Endodermal cell (in vitro differentiated cells): ENCODE data around the gene TTLL5. TPM values are rescaled to one million over a fixed set of nuclear protein-coding genes. Genes with fewer than 3 reads are reported as not detected.

Experiments
- DNase-seq: peaks from one replicate; pipeline ENCODE4 v3.0.0-alpha.2; 2017
- H3K27ac ChIP-seq: 2 replicates; pipeline ENCODE4 v1.5.1; 2013; ENCODE audit warnings: mild to moderate bottlenecking, low read depth, low read length, moderate library complexity
- H3K27me3 ChIP-seq: 2 replicates; pipeline ENCODE4 v1.6.1; 2013; ENCODE audit warnings: mild to moderate bottlenecking, low read length, moderate library complexity; ENCODE audit not compliant: insufficient read depth, control insufficient read depth, poor library complexity, severe bottlenecking
- H3K36me3 ChIP-seq: 2 replicates; pipeline ENCODE4 v1.7.0; 2013; ENCODE audit warnings: mild to moderate bottlenecking, low read length, moderate library complexity; ENCODE audit not compliant: control insufficient read depth, insufficient read depth
- H3K4me1 ChIP-seq: one replicate; pipeline ENCODE4 v1.7.0; 2013; ENCODE audit warnings: low read length; ENCODE audit not compliant: control insufficient read depth, insufficient read depth
- H3K4me3 ChIP-seq: 2 replicates; pipeline ENCODE4 v1.5.1; 2013; ENCODE audit warnings: mild to moderate bottlenecking, low read length, moderate library complexity
- H3K9ac ChIP-seq: 2 replicates; pipeline ENCODE4 v1.6.1; 2013; ENCODE audit warnings: mild to moderate bottlenecking, low read length, moderate library complexity; ENCODE audit not compliant: poor library complexity, severe bottlenecking; ENCODE audit errors: extremely low read depth
- H3K9me3 ChIP-seq: 2 replicates; pipeline ENCODE4 v1.6.1; 2013; ENCODE audit warnings: mild to moderate bottlenecking, low read length, moderate library complexity; ENCODE audit not compliant: control insufficient read depth
- H3K27ac Mint-ChIP-seq: 2 replicates; pipeline ENCODE4 v1.8.0; 2020; ENCODE audit warnings: mixed read lengths
- H3K27me3 Mint-ChIP-seq: 2 replicates; pipeline ENCODE4 v1.8.0; 2021; ENCODE audit warnings: mild to moderate bottlenecking, mixed read lengths; ENCODE audit not compliant: insufficient read depth
- H3K36me3 Mint-ChIP-seq: 2 replicates; pipeline ENCODE4 v1.8.0; 2020; ENCODE audit warnings: low read depth, mixed read lengths
- H3K4me1 Mint-ChIP-seq: 2 replicates; pipeline ENCODE4 v1.8.0; 2020; ENCODE audit warnings: mixed read lengths
- H3K4me3 Mint-ChIP-seq: 2 replicates; pipeline ENCODE4 v1.8.0; 2020; ENCODE audit warnings: mild to moderate bottlenecking, moderate library complexity, mixed read lengths
- H3K9me3 Mint-ChIP-seq: 2 replicates; pipeline ENCODE4 v1.8.0; 2020; ENCODE audit warnings: mild to moderate bottlenecking, mixed read lengths
- WGBS, 2 experiments: methylation state at CpG; one replicate each; pipeline versions ENCODE4 v1.1.5 to v1.1.7; 2013; ENCODE audit warnings: missing lambda C conversion rate in 2 of 2, mixed read lengths in 1 of 2; ENCODE audit not compliant: insufficient coverage in 1 of 2, insufficient read length in 1 of 2; 5-methylcytosine and 5-hydroxymethylcytosine counted together
- total RNA-seq, 2 donors: library from RNA; stranded (reverse); fragmentation: NEBNext Ultra II Directional in 1 of 2; extraction: Animal tissue kit (Norgen Biotek cat#: 25700) in 1 of 2; gene quantifications; 2 replicates in 1 of 2; 3 replicates in 1 of 2; pipeline ENCODE4 v1.2.1, GENCODE V29; 2021
- TF ChIP-seq, protein P1 (sequence below): fragments of 200-600 bp; sonication (generic); conservative IDR thresholded peaks from 2 replicates; pipeline ENCODE4 v1.5.0; 2021; ENCODE audit warnings: antibody characterized with exemption, mild to moderate bottlenecking

Gene TTLL5
- total RNA-seq, 2 donors from 2014 or later: 50.5 to 54.2 TPM

DNA sequence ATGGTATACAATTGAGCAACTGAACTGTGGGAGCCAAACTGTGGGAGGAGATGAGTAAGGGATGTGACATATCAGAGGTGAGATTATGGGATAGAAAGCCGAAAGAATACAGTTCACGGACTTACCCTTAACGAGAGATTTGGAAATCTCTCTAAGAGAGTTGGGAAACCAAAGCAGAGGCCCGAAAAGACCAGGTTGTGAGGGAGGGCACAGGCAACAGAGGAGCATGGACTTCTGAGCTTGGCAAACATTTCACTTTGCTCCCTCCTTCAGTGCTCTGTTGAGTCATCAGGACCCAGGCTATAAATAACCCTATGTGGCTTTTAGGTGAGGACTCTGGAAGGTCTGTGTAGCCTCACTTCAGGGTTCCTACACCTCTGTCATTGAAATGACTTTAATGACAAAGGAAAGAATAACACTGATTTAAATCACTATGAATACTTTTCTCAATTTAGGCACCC lies 200.1 kb downstream of the TTLL5 start:
- H3K27me3 ChIP-seq: no peaks in the 10 kb centered on the region

DNA sequence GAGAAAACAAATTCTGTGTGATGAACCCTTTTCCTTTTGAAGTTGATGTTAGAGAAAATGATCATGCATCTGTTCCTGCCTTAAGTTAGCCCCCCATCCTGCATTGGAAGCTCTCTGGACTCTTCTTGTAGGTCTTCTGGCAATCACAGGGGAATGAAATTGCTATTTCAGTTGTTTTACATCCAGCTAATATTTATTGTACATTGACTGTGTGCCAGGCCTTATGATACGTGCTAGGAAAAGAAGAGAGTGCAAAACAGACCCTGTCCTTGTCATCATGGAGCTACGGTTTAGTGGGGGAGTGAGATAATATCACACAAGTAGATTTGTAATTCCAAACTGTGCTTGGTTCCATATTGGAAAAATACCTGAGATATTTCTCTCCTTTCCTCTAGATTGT lies 202.2 kb downstream of the TTLL5 start:
- Histone ChIP-seq H3K4me1 (peaks cover 6% of the 10 kb centered on the region), H3K27me3 (no peaks in the 10 kb centered on the region), H3K27ac (no peak overlapping the region), H3K9me3 (no peaks in the 10 kb centered on the region), H3K9ac (no peak overlapping the region), H3K36me3 (peaks cover 6% of the 10 kb centered on the region), H3K4me3 (no peak overlapping the region)
- peaks cover 22% of the 10 kb centered on the region for H3K4me1 Mint-ChIP-seq
- no peaks in the 10 kb centered on the region for H3K9me3 Mint-ChIP-seq
- no peak for DNase-seq
- TF ChIP-seq, protein P1, sequence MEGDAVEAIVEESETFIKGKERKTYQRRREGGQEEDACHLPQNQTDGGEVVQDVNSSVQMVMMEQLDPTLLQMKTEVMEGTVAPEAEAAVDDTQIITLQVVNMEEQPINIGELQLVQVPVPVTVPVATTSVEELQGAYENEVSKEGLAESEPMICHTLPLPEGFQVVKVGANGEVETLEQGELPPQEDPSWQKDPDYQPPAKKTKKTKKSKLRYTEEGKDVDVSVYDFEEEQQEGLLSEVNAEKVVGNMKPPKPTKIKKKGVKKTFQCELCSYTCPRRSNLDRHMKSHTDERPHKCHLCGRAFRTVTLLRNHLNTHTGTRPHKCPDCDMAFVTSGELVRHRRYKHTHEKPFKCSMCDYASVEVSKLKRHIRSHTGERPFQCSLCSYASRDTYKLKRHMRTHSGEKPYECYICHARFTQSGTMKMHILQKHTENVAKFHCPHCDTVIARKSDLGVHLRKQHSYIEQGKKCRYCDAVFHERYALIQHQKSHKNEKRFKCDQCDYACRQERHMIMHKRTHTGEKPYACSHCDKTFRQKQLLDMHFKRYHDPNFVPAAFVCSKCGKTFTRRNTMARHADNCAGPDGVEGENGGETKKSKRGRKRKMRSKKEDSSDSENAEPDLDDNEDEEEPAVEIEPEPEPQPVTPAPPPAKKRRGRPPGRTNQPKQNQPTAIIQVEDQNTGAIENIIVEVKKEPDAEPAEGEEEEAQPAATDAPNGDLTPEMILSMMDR: no peak
- 83 to 98% methylated on average over 1 to 2 of the region's 2 CpGs for WGBS, 2 experiments
- peaks cover 18% of the 10 kb centered on the region for H3K27me3 Mint-ChIP-seq
- H3K27ac Mint-ChIP-seq: no peak overlapping the region
- H3K36me3 Mint-ChIP-seq: peaks cover 3% of the 10 kb centered on the region
- no peak overlapping the region for H3K4me3 Mint-ChIP-seq

More for the DNA sequence above, 200.1 kb downstream of the TTLL5 start:
- TF ChIP-seq, protein P1: no peak
- no peak overlapping the region for H3K27ac ChIP-seq
- no peaks in the 10 kb centered on the region for H3K9me3 ChIP-seq
- DNase-seq: peak; percentile 50
- H3K9ac ChIP-seq: no peak overlapping the region
- peaks cover 6% of the 10 kb centered on the region for H3K4me1 ChIP-seq
- no peak overlapping the region for H3K4me3 ChIP-seq
- Mint-ChIP-seq H3K4me3 (no peak overlapping the region), H3K27ac (peak overlapping the region; percentile 22), H3K9me3 (no peaks in the 10 kb centered on the region), H3K4me1 (peaks cover 22% of the 10 kb centered on the region), H3K27me3 (peaks cover 18% of the 10 kb centered on the region), H3K36me3 (peaks cover 3% of the 10 kb centered on the region)
- H3K36me3 ChIP-seq: peaks cover 4% of the 10 kb centered on the region
- 59 to 71% methylated on average over 4 of the region's 4 CpGs for WGBS, 2 experiments

DNA sequence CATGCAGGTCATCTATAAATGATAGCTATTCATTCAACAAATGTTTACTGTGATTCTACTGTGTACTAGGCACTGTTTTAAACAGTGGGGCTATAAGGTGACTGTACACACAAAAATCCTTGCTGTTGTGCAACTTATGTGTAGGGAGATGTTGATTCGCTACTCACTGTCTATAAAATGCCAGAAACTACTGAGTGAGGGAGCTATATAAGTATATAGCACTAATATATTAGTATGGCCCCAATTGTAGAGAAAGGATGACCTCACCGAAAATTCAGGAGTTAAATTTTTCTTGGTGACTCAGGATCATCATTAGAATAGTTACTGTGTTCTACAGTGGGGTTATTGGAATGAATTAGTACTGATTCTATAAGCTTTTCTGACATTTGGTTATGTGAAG lies 203.3 kb downstream of the TTLL5 start:
- no peak for DNase-seq
- TF ChIP-seq, protein P1: no peak
- no peak overlapping the region for H3K27ac ChIP-seq
- H3K9ac ChIP-seq: no peak overlapping the region
- no peak overlapping the region for H3K4me3 ChIP-seq
- peaks cover 22% of the 10 kb centered on the region for H3K4me1 Mint-ChIP-seq
- no peaks in the 10 kb centered on the region for H3K27me3 ChIP-seq
- WGBS, 2 experiments: 96% methylated on average over 1 of the region's 2 CpGs; no CpG with 5 or more reads in 1 of the 2 experiments
- H3K27ac Mint-ChIP-seq: no peak overlapping the region
- no peak overlapping the region for H3K4me3 Mint-ChIP-seq
- peaks cover 3% of the 10 kb centered on the region for H3K4me1 ChIP-seq
- peaks cover 5% of the 10 kb centered on the region for H3K36me3 Mint-ChIP-seq
- peaks cover 11% of the 10 kb centered on the region for H3K36me3 ChIP-seq
- peaks cover 18% of the 10 kb centered on the region for H3K27me3 Mint-ChIP-seq
- H3K9me3 ChIP-seq: no peaks in the 10 kb centered on the region
- H3K9me3 Mint-ChIP-seq: no peaks in the 10 kb centered on the region
